Ishikawa (cell line): ENCODE results near the gene PISD.

Source experiments
- RAD21 ChIP-seq: IDR thresholded peaks from 2 replicates; pipeline ENCODE4 v1.6.1; 2012; ENCODE audit warnings: low read depth
- USF1 ChIP-seq: IDR thresholded peaks from 2 replicates; pipeline ENCODE4 v1.6.1; 2012
- ZBTB7A ChIP-seq: IDR thresholded peaks from 2 replicates; pipeline ENCODE4 v1.6.1; 2012; ENCODE audit warnings: low read depth

DNA sequence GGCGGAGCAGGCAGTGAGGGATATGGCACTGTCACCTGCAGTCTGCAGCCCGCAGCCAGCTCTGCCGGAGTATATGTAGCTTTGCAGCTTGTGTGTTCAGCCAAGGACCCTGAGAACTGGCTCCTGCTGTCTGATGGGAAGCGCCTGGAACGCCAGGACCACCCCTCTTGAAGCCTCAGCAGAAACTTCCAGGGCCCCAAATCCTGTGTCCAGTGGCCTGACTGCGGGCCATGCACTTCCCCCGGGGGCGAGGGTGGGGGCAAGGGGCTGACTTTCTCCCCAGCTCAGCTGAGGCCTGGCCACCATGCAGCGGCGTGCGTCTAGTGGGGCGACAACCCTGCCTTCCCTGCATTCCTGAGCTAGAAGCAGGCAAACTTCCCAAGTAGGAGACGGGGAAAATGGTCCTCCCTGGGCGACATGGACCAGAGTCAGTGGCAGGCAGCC is 32.3 kb downstream of the PISD start:
- TF ChIP-seq ZBTB7A (no peak), USF1 (no peak), RAD21 (no peak)
